Thyroid gland (tissue), 4 donors: ENCODE results near the gene PTPRR.

Experiments
- POLR2A ChIP-seq, 2 donors: fragments of 450-650 bp; IDR thresholded peaks; one replicate each; pipeline ENCODE4 v1.6.1; 2017; ENCODE audit warnings: antibody characterized with exemption in 2 of 2, mild to moderate bottlenecking in 2 of 2, moderate library complexity in 1 of 2
- TF ChIP-seq, protein P1 (sequence below), 6 experiments: fragments of 200-600 bp in 3 of 6; fragments of 450-650 bp in 3 of 6; sonication (generic) in 3 of 6; IDR thresholded peaks; one replicate each; pipeline ENCODE4 v1.5.1; 2016 to 2019; ENCODE audit warnings: antibody characterized with exemption in 6 of 6, mild to moderate bottlenecking in 2 of 6, inconsistent platforms in 1 of 6, moderate library complexity in 1 of 6

DNA sequence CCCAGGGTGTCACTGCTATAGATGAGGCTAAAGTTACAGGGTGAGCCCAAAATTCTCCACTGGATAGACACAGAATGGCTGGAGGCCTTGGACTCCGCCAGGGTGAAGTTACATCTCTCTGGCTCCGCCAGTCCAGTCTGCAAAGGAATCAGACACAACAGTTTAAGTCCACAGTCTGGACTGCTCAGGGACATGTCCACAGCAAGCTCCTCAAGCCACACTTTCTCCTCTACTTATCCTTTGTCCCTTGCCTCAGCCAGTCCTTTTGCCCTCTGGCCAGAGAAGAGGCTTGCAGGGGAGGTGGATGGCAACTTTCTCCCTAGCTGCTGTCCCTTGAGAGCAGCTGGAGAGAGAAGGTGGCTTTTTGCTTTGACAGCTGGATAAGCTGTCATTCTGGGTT, 311.3 kb downstream of the PTPRR start:
- TF ChIP-seq, protein P1, sequence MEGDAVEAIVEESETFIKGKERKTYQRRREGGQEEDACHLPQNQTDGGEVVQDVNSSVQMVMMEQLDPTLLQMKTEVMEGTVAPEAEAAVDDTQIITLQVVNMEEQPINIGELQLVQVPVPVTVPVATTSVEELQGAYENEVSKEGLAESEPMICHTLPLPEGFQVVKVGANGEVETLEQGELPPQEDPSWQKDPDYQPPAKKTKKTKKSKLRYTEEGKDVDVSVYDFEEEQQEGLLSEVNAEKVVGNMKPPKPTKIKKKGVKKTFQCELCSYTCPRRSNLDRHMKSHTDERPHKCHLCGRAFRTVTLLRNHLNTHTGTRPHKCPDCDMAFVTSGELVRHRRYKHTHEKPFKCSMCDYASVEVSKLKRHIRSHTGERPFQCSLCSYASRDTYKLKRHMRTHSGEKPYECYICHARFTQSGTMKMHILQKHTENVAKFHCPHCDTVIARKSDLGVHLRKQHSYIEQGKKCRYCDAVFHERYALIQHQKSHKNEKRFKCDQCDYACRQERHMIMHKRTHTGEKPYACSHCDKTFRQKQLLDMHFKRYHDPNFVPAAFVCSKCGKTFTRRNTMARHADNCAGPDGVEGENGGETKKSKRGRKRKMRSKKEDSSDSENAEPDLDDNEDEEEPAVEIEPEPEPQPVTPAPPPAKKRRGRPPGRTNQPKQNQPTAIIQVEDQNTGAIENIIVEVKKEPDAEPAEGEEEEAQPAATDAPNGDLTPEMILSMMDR (IDR thresholded peaks at IDR 0.05) = no peak
- no peak for TF ChIP-seq POLR2A (IDR thresholded peaks at IDR 0.05)
